ENCODE measurements around the gene RASA3.
"Not testable (repeated sequence)": the region's sequence is repeated elsewhere in the genome, so short reads cannot be mapped to it uniquely, and the experiment has no call there.

RASA3 gene

GRCh38 chr13:114027046-114027715, 105.2 kb downstream of the RASA3 start:
- DNase-seq = no peak

DNA sequence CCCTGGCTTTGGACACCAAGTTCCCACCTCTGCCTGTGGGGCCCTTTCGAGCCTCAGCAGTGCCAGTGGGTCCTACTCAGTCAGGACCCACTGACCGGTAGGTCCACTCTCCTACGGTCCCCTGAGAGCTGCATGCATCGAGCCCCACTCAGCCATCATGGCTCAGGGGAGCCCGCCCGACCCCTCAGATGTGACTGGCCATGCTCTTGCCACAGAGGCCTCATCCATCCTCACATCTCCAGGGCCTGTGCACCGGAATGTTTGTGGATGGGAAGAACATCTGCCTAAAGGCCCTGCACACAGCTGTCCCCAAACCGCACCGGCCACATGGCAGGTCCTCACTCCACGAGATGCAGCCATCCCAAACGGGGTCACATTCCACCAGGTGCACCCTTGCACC, 105.9 kb downstream of the RASA3 start:
- DNase-seq = no peak

- DNase-seq = no peak
Measured at GRCh38 chr13:114025714-114026431, 106.5 kb downstream of the RASA3 start.

DNA sequence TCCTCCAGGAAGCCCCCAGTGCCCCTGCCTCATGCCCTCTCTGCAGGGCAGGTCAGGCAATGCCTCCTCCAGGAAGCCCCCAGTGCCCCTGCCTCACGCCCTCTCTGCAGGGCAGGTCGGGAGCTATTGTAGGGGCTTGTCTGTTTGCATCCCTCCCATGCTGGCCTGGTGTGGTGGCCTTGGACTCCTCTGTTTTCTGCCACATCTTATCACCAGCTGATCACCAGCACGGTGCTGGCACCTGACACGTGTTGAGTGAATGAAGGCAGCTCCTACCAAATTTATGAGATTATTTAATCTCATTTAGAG, 107.1 kb downstream of the RASA3 start:
- DNase-seq = no peak

DNA sequence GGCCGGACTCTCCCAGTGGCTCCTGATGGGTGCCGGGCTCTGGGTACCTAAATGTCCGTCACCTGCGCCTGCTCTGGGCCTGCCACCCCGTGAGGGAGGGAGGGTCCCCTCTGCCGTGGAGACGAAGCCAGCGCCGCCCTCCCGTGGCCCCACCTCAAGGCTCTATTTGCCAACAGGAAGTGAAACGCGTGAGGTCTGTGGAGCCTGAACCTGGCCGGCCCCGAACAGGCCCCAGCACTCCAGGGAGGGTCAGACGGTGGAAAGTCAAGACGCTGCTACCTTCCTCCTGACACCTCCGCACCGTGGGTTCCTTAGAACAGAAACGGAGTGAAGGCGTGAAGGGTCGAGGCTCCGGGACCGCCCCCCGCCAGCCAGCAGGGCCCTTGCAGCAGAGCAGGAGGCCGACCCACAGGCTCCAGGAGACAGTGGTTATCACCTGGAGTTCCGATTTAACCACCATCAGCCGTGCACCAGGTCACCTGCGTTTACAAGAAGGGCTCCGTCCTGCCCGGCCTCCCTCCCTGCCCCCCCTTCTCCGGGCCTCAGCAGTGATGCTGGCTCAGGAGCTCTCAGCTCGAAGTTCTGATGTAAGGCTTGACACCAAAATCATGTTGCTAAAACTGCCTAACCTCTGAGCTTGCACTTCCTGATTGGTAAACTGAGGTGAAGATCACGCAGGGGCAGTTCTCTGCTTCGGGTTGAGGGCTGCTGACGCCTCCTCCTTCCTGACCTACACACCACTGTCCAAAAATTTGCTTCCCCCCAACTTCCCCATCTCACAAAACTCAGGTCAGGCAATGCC, 107.6 kb downstream of the RASA3 start:
- DNase-seq = no peak

- DNase-seq = no peak
Measured at GRCh38 chr13:114023716-114024602, 108.5 kb downstream of the RASA3 start.

- no peak for DNase-seq
Measured at GRCh38 chr13:114022876-114023275, 109.5 kb downstream of the RASA3 start.

GRCh38 chr13:114022309-114022669, 110.1 kb downstream of the RASA3 start:
- no peak for DNase-seq

DNA sequence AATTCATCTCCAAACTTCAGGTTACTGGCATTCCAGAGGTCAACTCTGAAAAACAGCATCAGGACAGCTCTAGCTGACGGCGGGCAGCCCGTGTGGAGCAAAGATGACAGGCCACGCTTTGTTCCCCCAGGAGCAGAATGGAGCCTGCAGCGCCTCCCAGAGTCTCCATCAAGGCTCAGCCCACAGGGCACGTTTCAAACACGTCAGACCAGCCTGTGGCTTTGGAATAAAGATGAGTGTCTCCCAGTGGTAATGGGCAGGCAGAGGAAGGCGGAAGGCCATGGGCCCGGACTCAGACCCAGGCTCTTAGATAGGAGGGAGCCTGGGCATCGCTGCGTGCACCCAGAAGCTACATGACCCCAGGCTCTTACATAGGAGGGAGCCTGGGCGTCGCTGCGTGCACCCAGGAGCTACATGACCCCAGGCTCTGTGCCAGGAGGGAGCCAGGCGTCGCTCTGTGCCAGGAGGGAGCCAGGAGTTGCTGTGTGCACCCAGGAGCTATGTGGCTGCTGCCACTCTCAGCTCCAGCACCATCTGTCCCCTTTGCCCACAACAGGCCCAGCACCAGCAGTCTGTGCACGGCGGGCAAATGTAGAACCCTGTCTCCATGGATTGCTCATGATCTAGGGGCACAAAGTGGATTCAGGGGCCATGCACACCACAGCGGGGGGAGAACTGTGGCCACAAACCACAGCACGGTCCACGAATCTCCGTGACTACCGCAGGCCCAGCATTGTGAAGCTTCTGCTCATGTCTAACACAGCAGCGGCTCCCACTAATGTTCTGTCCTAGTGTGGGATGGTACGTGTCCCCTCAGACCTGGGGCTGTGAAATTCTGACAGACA, 110.7 kb downstream of the RASA3 start:
- no peak for DNase-seq

DNA sequence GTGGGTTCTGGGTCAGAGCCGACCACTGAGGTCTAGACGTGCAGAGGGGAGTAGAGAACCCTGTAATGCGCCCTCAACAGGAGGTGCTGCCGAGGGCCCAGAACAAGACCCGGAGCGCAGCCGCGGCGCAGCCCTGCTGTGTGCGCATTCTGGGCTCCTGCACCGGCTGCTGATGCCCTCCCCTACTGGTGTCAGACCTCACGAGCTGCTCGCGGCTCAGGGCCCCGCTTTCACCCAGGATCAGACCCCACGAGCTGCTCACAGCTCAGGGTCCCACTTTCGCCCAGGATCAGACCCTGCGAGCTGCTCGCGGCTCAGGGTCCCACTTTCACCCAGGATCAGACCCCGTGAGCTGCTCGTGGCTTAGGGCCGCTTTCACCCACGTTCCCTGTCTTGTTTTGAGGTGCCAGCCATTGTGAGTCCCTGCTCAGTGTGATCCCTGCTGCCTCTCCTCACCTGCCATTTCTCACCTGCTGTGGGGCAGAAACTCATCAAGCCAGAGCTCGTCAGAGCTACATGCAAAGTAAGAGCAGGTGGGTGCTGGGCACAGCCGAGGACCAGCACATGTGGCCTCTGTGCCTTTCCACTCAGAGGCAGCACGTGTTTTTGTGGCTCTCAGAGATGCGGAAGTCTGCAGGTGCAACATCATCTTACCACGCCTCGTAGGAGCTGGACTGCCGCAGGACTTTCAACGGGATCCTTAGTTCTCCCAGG, 111.5 kb downstream of the RASA3 start:
- no peak for DNase-seq

GRCh38 chr13:114020134-114020533, 112.3 kb downstream of the RASA3 start:
- DNase-seq = not testable (repeated sequence)

DNA sequence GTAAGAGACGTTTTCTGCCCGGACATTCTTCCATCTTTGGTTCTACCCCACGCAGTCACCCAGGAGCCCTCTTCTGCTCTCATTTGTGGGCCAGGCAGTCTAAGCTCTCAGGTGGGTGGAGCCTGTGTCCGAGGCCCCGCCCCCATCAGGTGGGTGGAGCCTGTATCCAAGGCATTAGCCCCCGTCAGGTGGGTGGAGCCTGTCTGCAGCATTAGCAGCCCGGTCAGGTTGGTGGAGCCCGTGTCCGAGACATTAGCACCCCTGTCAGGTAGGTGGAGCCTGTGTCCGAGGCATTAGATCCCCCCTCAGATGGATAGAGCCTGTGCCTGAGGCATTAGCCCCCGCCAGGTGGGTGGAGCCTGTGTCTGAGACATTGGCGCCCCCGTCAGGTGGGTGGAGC, 113.1 kb downstream of the RASA3 start:
- DNase-seq = peak; percentile 18

DNA sequence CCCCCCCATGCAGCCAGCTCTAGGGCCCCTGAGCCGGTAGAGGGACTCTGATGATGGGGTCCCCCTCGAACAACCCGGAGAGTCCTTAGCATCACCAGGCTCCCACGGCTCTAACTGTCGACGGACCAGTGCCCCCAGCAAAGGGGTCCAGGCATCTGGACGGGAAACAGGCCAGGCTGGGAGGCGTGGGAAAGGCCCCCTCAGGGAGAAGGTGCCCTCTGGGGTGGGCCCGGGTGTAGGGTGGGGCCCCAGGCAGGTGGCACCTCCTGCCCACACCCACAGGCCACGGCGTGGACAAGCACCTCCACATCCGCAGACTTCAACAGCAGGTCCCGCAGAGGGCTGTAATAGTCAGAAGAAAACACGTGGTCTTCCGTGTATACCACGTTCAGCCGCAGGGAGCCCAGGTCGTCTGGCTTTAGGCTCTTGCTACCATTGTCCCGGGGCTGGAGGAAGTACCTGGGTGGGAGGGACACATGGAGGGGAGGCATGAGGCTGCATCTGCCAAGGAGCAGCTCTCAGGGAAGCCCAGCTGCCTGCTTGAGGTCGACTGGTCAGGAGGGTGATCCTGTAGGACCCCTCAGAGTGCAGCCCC, 113.9 kb downstream of the RASA3 start:
- no peak for DNase-seq

DNA sequence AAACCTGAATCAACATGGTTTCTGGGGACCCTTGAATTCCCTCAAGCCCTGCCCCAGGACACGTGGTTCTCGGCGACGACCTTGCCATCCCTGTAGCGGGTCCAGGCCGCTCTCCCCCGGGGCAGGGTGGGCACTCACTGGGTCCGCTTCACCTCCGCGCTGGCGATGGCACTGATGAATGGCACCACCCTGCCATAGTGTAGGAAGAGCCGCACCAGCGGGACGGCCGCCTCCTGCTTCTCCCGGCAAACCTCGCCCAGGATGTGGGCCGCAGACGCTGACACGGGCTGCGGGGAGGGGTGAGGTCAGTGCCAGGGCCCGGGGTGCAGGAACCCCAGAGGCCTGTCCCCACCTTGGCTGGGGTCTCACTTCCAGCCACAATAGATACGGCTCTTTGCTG, 114.5 kb downstream of the RASA3 start:
- no peak for DNase-seq

DNA sequence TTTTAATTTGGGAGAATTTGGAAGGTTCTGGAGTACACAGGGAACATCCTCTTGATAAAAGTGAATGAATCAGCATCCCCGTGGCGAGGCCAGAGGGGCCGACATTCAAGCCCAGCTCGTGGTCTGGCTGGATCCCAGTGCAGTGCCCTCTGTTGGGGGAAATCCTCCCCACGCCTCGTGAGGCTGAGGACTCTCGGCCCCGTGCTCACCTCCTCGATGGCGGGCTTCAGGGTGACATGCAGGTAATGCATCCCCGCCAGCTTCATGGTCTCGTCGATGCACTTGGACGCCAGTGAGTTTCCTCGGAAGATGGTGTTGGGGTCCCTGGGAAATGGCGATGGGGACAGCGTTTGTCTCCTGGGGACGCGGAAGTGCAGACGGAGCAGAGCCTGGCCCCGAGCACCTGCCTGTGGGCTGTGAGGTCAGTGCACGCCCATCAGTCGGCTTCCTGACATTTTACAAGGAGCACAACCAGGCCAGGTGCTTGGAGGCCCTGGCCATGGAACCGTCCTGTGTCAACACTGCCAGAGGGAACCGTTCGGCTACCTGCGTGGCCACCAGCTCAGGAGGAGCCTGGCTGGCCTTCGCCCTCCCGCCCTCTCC, 115.3 kb downstream of the RASA3 start:
- DNase-seq = no peak

DNA sequence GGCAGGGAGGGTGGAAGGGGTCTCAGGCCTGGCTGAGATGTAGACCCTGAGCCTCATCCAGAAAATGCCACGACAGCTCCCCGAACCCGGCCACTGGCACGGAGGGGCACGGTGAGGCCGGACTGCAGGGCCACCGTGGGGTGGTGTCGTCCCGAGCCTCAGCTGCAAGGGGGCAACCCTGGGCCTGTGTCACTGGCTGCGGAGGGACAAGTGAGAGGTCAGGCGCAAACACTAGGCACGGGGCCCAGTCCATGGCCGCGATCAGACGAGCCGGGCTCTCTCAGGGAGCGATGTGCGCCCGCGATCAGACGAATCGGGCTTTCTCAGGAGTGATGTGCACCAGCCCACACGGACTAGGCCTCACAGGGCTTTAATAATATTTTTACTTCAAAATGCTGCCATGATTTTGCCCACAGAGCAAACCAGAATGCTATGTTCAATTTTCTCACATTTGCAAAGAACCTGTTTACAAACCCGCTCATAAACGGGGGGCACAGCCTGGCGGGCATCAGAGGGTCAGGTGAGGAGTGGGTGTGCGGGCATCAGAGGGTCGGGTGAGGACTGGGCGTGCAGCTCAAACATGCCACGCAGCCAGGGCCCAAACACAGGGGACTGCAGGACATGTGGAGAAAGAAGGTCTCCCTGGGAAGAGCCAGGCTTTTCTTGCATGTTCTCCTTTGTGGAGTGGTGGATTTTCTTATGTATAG, 115.9 kb downstream of the RASA3 start:
- DNase-seq = no peak

DNA sequence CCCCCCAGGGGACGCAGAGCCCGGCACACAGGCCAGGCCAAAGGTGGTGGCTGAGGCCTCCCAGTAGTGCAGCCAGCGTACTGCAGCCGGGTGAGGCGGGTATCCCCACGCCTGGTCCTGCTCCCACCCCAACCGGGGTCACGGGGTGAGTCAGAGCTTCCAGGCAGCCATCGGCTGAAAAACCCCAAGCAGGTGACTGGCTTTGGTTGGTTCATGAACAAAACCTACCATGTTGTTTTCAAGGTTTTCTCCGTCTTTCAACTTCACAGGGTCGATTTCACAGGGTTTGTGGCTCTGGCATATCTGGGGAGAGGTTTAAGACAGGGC, 116.5 kb downstream of the RASA3 start:
- DNase-seq = no peak

GRCh38 chr13:114015111-114015968, 117.1 kb downstream of the RASA3 start:
- DNase-seq = no peak

All from activated T-cell treated with anti-CD3 and anti-CD28 coated beads for 4 hours (primary cell).